Activated CD8-positive, alpha-beta T cell treated with anti-CD3 and anti-CD28 coated beads for 36 hours (primary cell): ENCODE data around the gene E2F8. TPM values are rescaled to one million over a fixed set of nuclear protein-coding genes. Genes with fewer than 3 reads are reported as not detected.

Source experiments
- ATAC-seq: fragments of 200-7000 bp; cut with Tn5 transposase; one replicate; pipeline ENCODE4 v1.10.0; 2021; ENCODE audit warnings: mild to moderate bottlenecking, moderate library complexity
- CTCF ChIA-PET: fragments of 350-600 bp; sonication (Branson Sonifier 250); formaldehyde crosslinking; loops from one replicate; lab custom pipeline; 2021; ENCODE audit warnings: antibody characterized with exemption; lab: Charles Lee
- POLR2A ChIA-PET: fragments of 350-600 bp; sonication (Branson Sonifier 250); formaldehyde crosslinking; loops from one replicate; lab custom pipeline; 2021; ENCODE audit warnings: antibody characterized with exemption; lab: Charles Lee
- DNase-seq: peaks from one replicate; pipeline ENCODE4 v3.0.0-alpha.2; 2020
- H3K27ac Mint-ChIP-seq: one replicate; pipeline ENCODE4 v1.8.0; 2021; ENCODE audit warnings: mild to moderate bottlenecking, mixed read lengths
- H3K27me3 Mint-ChIP-seq: one replicate; pipeline ENCODE4 v1.8.0; 2021; ENCODE audit warnings: mixed read lengths
- H3K36me3 Mint-ChIP-seq: one replicate; pipeline ENCODE4 v1.8.0; 2021; ENCODE audit warnings: low read depth, mixed read lengths
- H3K4me1 Mint-ChIP-seq: one replicate; pipeline ENCODE4 v1.8.0; 2021; ENCODE audit warnings: low read depth, mixed read lengths
- H3K4me3 Mint-ChIP-seq: one replicate; pipeline ENCODE4 v1.8.0; 2021; ENCODE audit warnings: mild to moderate bottlenecking, moderate library complexity, mixed read lengths
- H3K9me3 Mint-ChIP-seq: one replicate; pipeline ENCODE4 v1.8.0; 2021; ENCODE audit warnings: mixed read lengths
- CTCF ChIP-seq: fragments of 200-600 bp; IDR thresholded peaks from one replicate; pipeline ENCODE4 v1.8.0; 2022; ENCODE audit warnings: antibody characterized with exemption, mild to moderate bottlenecking
- intact Hi-C: fragments of 100-400 bp; cut with micrococcal nuclease; formaldehyde crosslinking; loops from one replicate; pipeline ENCODE4 v1.10.0; 2022
- total RNA-seq, 2 experiments: library from RNA; stranded (reverse); gene quantifications; one replicate each; pipeline ENCODE4 v1.2.3, GENCODE V29; 2021

The E2F8 gene
- total RNA-seq, 2 experiments from 2014 or later, result 12.9 to 13.1 TPM

- CTCF ChIA-PET, result no interaction called here
- intact Hi-C loops, result no loop called here
- Mint-ChIP-seq H3K4me1 (no peaks in the 10 kb centered on the region), H3K36me3 (no peaks in the 10 kb centered on the region), H3K9me3 (no peaks in the 10 kb centered on the region), H3K27me3 (peaks cover 5% of the 10 kb centered on the region), H3K4me3 (no peak overlapping the region), H3K27ac (no peak overlapping the region)
- POLR2A ChIA-PET, result no interaction called here
- ATAC-seq (no peak), DNase-seq (no peak)
- no peak for TF ChIP-seq CTCF
Observed at GRCh38 chr11:19200410-19201201, 40.1 kb downstream of the E2F8 start.

GRCh38 chr11:19199771-19200170 lies 41.0 kb downstream of the E2F8 start:
- H3K27ac Mint-ChIP-seq, result no peak overlapping the region

DNA sequence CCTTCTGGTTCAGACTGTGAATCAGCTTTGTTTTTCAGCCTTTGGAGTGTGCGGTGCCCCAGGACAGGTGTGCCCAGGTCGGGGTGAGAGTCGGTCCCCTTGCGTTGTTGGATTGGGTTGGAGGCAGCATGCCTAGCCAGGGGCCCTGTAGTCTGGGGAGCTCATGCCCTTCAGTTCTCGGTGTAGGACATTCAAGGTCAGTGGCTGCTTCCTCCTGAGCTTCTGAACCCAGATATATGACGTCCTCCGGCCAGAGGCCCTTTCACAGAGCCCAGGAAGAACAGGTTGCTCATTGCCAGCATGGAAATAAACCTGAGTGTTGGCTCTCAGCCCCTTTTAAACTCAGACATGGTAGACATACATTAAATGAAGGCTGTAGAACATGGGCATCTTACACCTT lies 41.7 kb downstream of the E2F8 start:
- no peak for DNase-seq
- ChIA-PET POLR2A (no interaction called here), CTCF (interaction anchor here (0.6 to 1.1 kb wide), 3 partner anchors 61 to 133 kb away, joined by 3 to 4 read pairs (median 3); no protein-coding TSS in a partner anchor)
- Mint-ChIP-seq H3K36me3 (no peaks in the 10 kb centered on the region), H3K4me3 (no peak overlapping the region), H3K27ac (no peak overlapping the region), H3K27me3 (peaks cover 5% of the 10 kb centered on the region), H3K9me3 (no peaks in the 10 kb centered on the region), H3K4me1 (no peaks in the 10 kb centered on the region)
- intact Hi-C loops, result no loop called here
- TF ChIP-seq CTCF, result no peak
- ATAC-seq, result no peak

More at GRCh38 chr11:19199771-19200170, 41.0 kb downstream of the E2F8 start:
- no peaks in the 10 kb centered on the region for H3K9me3 Mint-ChIP-seq
- intact Hi-C loops, result no loop called here
- POLR2A ChIA-PET, result no interaction called here
- no peak for DNase-seq
- H3K27me3 Mint-ChIP-seq, result peaks cover 5% of the 10 kb centered on the region
- no peak for TF ChIP-seq CTCF
- CTCF ChIA-PET, result no interaction called here
- no peaks in the 10 kb centered on the region for H3K4me1 Mint-ChIP-seq
- no peaks in the 10 kb centered on the region for H3K36me3 Mint-ChIP-seq
- ATAC-seq, result no peak
- no peak overlapping the region for H3K4me3 Mint-ChIP-seq

DNA sequence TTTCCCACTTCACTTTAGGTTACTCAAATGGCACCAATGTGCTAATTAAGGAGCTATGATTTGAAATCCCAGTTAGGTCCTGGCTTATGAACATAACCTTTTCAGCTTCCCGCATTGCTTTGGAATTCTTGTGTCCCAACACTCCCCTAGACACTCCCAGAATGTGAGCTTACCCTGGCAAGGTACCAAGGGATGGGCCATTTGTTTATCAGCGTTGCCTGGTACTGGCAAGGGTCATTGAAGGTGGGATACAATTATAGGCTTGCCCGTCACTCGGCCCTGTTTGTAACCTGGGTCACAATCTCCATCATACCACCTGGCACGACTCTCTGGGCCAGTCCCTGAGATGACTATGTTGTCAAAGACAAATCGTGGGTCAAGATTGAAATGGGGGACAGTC lies 44.3 kb downstream of the E2F8 start:
- no peaks in the 10 kb centered on the region for H3K4me1 Mint-ChIP-seq
- H3K9me3 Mint-ChIP-seq, result no peaks in the 10 kb centered on the region
- DNase-seq (no peak), ATAC-seq (no peak)
- intact Hi-C loops, result no loop called here
- TF ChIP-seq CTCF, result no peak
- H3K27me3 Mint-ChIP-seq, result peaks cover 5% of the 10 kb centered on the region
- no peaks in the 10 kb centered on the region for H3K36me3 Mint-ChIP-seq
- CTCF ChIA-PET, result no interaction called here
- POLR2A ChIA-PET, result interaction anchor here (0.5 kb wide), 1 partner anchor 612 kb away, joined by 3 read pairs; no protein-coding TSS in a partner anchor
- H3K27ac Mint-ChIP-seq, result no peak overlapping the region
- no peak overlapping the region for H3K4me3 Mint-ChIP-seq

DNA sequence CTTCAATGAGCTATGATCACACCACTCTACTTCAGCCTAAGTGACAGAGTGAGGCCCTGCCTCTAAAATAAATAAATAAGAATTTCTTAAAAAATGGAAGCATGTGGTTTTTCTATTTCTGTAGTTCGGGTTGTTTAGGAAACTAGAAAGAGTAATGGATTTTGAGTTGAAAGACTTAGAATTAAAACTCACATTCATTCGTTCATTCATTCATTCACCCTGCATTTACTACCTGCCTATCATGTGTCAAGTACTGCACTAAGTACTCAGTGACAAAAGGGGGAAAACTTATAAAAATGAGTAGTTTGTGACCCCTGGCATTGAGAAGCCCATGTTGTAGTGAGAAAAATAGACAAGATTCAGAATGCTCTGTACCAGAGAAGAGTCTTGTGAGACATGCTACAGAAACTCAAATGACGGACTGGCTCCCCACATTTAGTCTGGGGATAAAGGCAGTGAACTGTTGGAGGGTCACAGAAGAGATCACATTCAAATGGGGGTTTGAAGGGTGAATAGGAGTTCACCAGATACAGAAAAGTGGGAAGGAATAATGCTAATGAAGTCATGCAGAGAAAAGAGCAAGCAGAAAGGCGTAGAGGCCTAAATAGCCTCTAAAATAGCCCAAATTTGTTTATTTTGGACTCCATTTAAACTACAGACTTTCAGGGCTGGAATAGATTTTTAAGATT lies 46.0 kb downstream of the E2F8 start:
- CTCF ChIA-PET, result no interaction called here

More for the DNA sequence above, 46.0 kb downstream of the E2F8 start:
- POLR2A ChIA-PET, result no interaction called here
- Mint-ChIP-seq H3K4me3 (no peak overlapping the region), H3K9me3 (no peaks in the 10 kb centered on the region), H3K36me3 (no peaks in the 10 kb centered on the region), H3K27me3 (no peaks in the 10 kb centered on the region), H3K27ac (no peak overlapping the region), H3K4me1 (no peaks in the 10 kb centered on the region)
- intact Hi-C loops, result no loop called here
- no peak for DNase-seq
- no peak for TF ChIP-seq CTCF
- ATAC-seq, result no peak
